ENCODE results near the gene ATP6AP1.

Gene ATP6AP1

DNA sequence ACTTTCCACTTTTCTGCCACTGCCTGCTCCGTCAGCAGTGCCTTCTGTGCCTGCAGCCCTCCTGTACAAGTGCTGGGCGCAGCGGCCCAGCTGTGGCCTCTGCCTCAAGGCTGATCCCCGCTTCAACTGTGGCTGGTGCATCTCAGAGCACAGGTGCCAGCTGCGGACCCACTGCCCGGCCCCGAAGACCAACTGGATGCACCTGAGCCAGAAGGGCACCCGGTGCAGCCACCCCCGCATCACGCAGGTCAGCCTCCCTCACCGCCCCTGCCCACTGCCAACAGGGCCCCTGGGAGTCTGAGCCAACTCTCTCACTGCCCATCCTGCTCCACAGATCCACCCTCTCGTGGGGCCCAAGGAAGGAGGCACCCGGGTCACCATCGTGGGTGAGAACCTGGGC lies 37.1 kb downstream of the ATP6AP1 start:
- ChIA-PET CTCF (no interaction called here), POLR2A (no interaction called here)
- no peak for DNase-seq (ENCODE audit: extremely low spot score)
- no peak for TF ChIP-seq ZNF384 (IDR thresholded peaks at IDR 0.05)
- TF ChIP-seq HDGF (IDR thresholded peaks at IDR 0.05; ENCODE audit: borderline replicate concordance): no peak
- no peak for TF ChIP-seq TARDBP (IDR thresholded peaks at IDR 0.05)
- no peak for TF ChIP-seq NFRKB (IDR thresholded peaks at IDR 0.05)
- TF ChIP-seq PKNOX1 (IDR thresholded peaks at IDR 0.05): no peak
- TF ChIP-seq FOXA1 (IDR thresholded peaks at IDR 0.05): no peak
- TF ChIP-seq CTBP1 (IDR thresholded peaks at IDR 0.05; ENCODE audit: borderline replicate concordance): no peak
- no peak for TF ChIP-seq LEF1 (IDR thresholded peaks at IDR 0.05; ENCODE audit: borderline replicate concordance)
- no peak for TF ChIP-seq L3MBTL2 (conservative IDR thresholded peaks at IDR 0.05)
- TF ChIP-seq FOXM1 (IDR thresholded peaks at IDR 0.05; ENCODE audit: borderline replicate concordance): no peak
- no peak for TF ChIP-seq BHLHE40 (IDR thresholded peaks at IDR 0.05; ENCODE audit: borderline replicate concordance)
- no peak for TF ChIP-seq SP1 (IDR thresholded peaks at IDR 0.05)
- TF ChIP-seq SUZ12 (IDR thresholded peaks at IDR 0.05): no peak
- no peak for TF ChIP-seq ARNT (IDR thresholded peaks at IDR 0.05)

- ChIA-PET CTCF (no interaction called here), POLR2A (no interaction called here)
- DNase-seq (ENCODE audit: extremely low spot score): no peak
- no peak for TF ChIP-seq PKNOX1 (IDR thresholded peaks at IDR 0.05)
- no peak for TF ChIP-seq ARNT (IDR thresholded peaks at IDR 0.05)
- TF ChIP-seq CTBP1 (IDR thresholded peaks at IDR 0.05; ENCODE audit: borderline replicate concordance): no peak
- no peak for TF ChIP-seq TARDBP (IDR thresholded peaks at IDR 0.05)
- no peak for TF ChIP-seq LEF1 (IDR thresholded peaks at IDR 0.05; ENCODE audit: borderline replicate concordance)
- no peak for TF ChIP-seq FOXA1 (IDR thresholded peaks at IDR 0.05)
- TF ChIP-seq FOXK2 (IDR thresholded peaks at IDR 0.05): no peak
- no peak for TF ChIP-seq SP1 (IDR thresholded peaks at IDR 0.05)
- TF ChIP-seq FOXM1 (IDR thresholded peaks at IDR 0.05; ENCODE audit: borderline replicate concordance): no peak
- TF ChIP-seq HDGF (IDR thresholded peaks at IDR 0.05; ENCODE audit: borderline replicate concordance): no peak
- no peak for TF ChIP-seq L3MBTL2 (conservative IDR thresholded peaks at IDR 0.05)
- no peak for TF ChIP-seq NFRKB (IDR thresholded peaks at IDR 0.05)
- no peak for TF ChIP-seq ZNF384 (IDR thresholded peaks at IDR 0.05)
- no peak for TF ChIP-seq SUZ12 (IDR thresholded peaks at IDR 0.05)
- no peak for TF ChIP-seq BHLHE40 (IDR thresholded peaks at IDR 0.05; ENCODE audit: borderline replicate concordance)
- no peak for TF ChIP-seq ELF4 (IDR thresholded peaks at IDR 0.05)
These were observed 37.6 kb downstream of the ATP6AP1 start for GRCh38 chrX:154466036-154466435.

DNA sequence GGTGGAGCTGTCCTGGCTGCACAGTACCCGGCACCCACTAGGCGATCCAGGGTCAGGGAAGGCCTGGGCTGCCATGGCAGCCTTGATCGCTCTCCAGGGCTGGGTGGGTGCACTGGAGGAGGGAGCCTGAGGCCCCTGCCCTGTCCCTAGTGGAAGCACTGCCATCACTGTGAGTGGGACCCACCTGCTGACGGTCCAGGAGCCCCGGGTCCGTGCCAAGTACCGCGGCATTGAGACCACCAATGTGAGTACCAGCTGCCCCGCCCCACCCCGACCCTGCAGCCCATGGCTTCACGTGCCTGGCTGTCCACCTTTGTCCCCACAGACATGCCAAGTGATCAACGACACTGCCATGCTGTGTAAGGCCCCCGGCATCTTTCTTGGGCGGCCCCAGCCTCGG lies 38.4 kb downstream of the ATP6AP1 start:
- DNase-seq (ENCODE audit: extremely low spot score): no peak
- TF ChIP-seq SUZ12 (IDR thresholded peaks at IDR 0.05) (no peak), ELF4 (IDR thresholded peaks at IDR 0.05) (no peak), TARDBP (IDR thresholded peaks at IDR 0.05) (no peak), ZNF384 (IDR thresholded peaks at IDR 0.05) (no peak), FOXM1 (IDR thresholded peaks at IDR 0.05; ENCODE audit: borderline replicate concordance) (no peak)
- ChIA-PET CTCF (no interaction called here), POLR2A (interaction anchor here (1.6 kb wide), 1 partner anchor 10 kb away, joined by 5 read pairs; no protein-coding TSS in a partner anchor)

DNA sequence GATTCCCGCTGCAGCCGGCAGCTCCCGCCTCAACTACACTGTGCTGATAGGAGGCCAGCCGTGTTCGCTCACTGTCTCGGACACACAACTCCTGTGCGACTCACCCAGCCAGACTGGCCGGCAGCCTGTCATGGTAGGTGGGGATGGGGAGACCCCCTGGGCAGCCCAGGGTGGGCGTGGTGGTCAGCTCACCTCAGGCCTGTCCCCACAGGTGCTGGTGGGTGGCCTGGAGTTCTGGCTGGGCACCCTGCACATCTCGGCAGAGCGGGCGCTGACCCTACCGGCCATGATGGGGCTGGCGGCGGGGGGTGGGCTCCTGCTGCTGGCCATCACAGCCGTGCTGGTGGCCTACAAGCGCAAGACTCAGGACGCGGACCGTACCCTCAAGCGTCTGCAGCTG lies 39.1 kb downstream of the ATP6AP1 start:
- POLR2A ChIA-PET: interaction anchor here (1.6 kb wide), 1 partner anchor 10 kb away, joined by 5 read pairs; no protein-coding TSS in a partner anchor
- no peak for DNase-seq (ENCODE audit: extremely low spot score)
- CTCF ChIA-PET: no interaction called here
- TF ChIP-seq L3MBTL2 (conservative IDR thresholded peaks at IDR 0.05) (no peak), FOXA1 (IDR thresholded peaks at IDR 0.05) (no peak), PKNOX1 (IDR thresholded peaks at IDR 0.05) (no peak), TARDBP (IDR thresholded peaks at IDR 0.05) (no peak), BHLHE40 (IDR thresholded peaks at IDR 0.05; ENCODE audit: borderline replicate concordance) (no peak), SP1 (IDR thresholded peaks at IDR 0.05) (no peak), ARNT (IDR thresholded peaks at IDR 0.05) (no peak), NFRKB (IDR thresholded peaks at IDR 0.05) (no peak), ZNF384 (IDR thresholded peaks at IDR 0.05) (no peak), CTBP1 (IDR thresholded peaks at IDR 0.05; ENCODE audit: borderline replicate concordance) (no peak), FOXM1 (IDR thresholded peaks at IDR 0.05; ENCODE audit: borderline replicate concordance) (no peak)

DNA sequence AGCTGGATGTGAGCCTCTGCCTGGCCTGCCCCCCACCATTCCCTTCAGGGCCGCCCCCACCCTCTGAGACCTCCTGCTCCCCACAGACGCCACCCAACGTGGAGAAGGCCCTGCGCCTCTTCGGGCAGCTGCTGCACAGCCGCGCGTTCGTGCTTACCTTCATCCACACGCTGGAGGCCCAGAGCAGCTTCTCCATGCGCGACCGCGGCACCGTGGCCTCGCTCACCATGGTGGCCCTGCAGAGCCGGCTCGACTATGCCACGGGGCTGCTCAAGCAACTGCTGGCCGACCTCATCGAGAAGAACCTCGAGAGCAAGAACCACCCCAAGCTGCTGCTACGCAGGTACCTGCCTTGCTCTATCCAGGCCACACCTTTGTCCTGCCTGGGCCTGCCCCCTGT lies 39.7 kb downstream of the ATP6AP1 start:
- TF ChIP-seq FOXK2 (IDR thresholded peaks at IDR 0.05) (no peak), HDGF (IDR thresholded peaks at IDR 0.05; ENCODE audit: borderline replicate concordance) (no peak), L3MBTL2 (conservative IDR thresholded peaks at IDR 0.05) (no peak), LEF1 (IDR thresholded peaks at IDR 0.05; ENCODE audit: borderline replicate concordance) (no peak), SP1 (IDR thresholded peaks at IDR 0.05) (no peak), NFRKB (IDR thresholded peaks at IDR 0.05) (no peak), SUZ12 (IDR thresholded peaks at IDR 0.05) (no peak), FOXM1 (IDR thresholded peaks at IDR 0.05; ENCODE audit: borderline replicate concordance) (no peak), ZNF384 (IDR thresholded peaks at IDR 0.05) (no peak), ARNT (IDR thresholded peaks at IDR 0.05) (no peak), TARDBP (IDR thresholded peaks at IDR 0.05) (no peak), CTBP1 (IDR thresholded peaks at IDR 0.05; ENCODE audit: borderline replicate concordance) (no peak)
- no peak for DNase-seq (ENCODE audit: extremely low spot score)
- POLR2A ChIA-PET: interaction anchor here (1.6 kb wide), 1 partner anchor 9 kb away, joined by 5 read pairs; no protein-coding TSS in a partner anchor
- CTCF ChIA-PET: no interaction called here

GRCh38 chrX:154469114-154469513 lies 40.6 kb downstream of the ATP6AP1 start:
- CTCF ChIA-PET: no interaction called here
- no peak for DNase-seq (ENCODE audit: extremely low spot score)
- POLR2A ChIA-PET: no interaction called here
- TF ChIP-seq HDGF (IDR thresholded peaks at IDR 0.05; ENCODE audit: borderline replicate concordance) (no peak), FOXK2 (IDR thresholded peaks at IDR 0.05) (no peak), LEF1 (IDR thresholded peaks at IDR 0.05; ENCODE audit: borderline replicate concordance) (no peak), CTBP1 (IDR thresholded peaks at IDR 0.05; ENCODE audit: borderline replicate concordance) (no peak), FOXA1 (IDR thresholded peaks at IDR 0.05) (no peak)

Data from HEK293T (cell line).